Adrenal gland (tissue), 5 donors: Measurements from ENCODE around the gene RGS19.

Experiments
- CTCF ChIP-seq, 6 experiments: fragments of 450-650 bp in 4 of 6; fragments of 200-600 bp in 2 of 6; sonication (generic) in 1 of 6; IDR thresholded peaks; 1 replicate in 5 of 6; 2 replicates in 1 of 6; pipeline versions ENCODE4 v1.5.1 to v1.8.0; 2016 to 2021; ENCODE audit warnings: antibody characterized with exemption in 6 of 6, mild to moderate bottlenecking in 2 of 6, moderate library complexity in 1 of 6
- POLR2A ChIP-seq, 2 donors: fragments of 450-650 bp; IDR thresholded peaks; one replicate each; pipeline ENCODE4 v1.6.1; 2017; ENCODE audit warnings: antibody characterized with exemption in 2 of 2, mild to moderate bottlenecking in 2 of 2, moderate library complexity in 1 of 2
- donor health status: DM: no; HTN: no; CAD: no.

DNA sequence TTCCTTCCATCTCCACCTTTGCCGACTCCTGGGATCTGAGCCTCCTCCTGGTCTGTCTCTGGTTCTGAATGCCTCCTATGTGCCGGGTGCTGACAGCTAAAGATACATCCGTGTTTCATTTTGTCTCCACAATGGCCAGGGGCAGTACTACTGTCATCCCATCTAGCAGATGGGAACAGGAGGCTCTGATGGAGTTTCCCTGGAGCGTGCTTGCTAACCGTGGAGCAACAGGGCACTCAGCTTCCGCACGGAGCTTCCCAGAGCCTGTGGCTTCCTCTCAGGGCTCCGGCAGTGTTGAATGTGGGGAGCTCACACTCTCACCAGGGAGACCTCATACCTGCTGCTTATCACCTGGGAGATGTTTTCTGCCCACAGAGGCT is 40.0 kb upstream of the RGS19 start:
- no peak for TF ChIP-seq CTCF (IDR thresholded peaks at IDR 0.05)
- TF ChIP-seq POLR2A (IDR thresholded peaks at IDR 0.05), result no peak
